ENCODE measurements around the gene SKAP1. TPM values are rescaled to one million over a fixed set of nuclear protein-coding genes. Genes with fewer than 3 reads are reported as not detected.

SKAP1 gene
- total RNA-seq, 1 donor from 2014 or later = not detected

DNA sequence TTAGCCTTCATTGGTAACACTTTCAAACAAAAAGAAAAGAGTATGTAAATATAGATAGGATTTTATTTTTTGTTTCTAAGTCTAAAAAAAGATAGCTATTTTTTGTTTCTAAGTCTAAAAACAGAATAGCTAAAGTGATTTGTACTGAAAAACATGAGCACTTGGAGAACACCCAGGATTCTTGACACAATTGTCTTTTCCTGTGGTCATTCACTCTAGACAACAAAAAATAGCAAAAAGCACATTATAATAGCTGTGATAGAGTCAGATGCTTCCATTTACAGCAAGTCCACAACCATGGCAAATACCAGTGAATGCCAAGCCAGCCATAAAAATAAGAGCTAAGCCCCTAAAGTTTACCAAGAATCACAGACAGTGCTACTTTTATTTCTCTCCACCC, 36.7 kb downstream of the SKAP1 start:
- FAIRE-seq (no peak), DNase-seq (ENCODE audit: low read depth) (no peak)
- TF ChIP-seq, protein P1, sequence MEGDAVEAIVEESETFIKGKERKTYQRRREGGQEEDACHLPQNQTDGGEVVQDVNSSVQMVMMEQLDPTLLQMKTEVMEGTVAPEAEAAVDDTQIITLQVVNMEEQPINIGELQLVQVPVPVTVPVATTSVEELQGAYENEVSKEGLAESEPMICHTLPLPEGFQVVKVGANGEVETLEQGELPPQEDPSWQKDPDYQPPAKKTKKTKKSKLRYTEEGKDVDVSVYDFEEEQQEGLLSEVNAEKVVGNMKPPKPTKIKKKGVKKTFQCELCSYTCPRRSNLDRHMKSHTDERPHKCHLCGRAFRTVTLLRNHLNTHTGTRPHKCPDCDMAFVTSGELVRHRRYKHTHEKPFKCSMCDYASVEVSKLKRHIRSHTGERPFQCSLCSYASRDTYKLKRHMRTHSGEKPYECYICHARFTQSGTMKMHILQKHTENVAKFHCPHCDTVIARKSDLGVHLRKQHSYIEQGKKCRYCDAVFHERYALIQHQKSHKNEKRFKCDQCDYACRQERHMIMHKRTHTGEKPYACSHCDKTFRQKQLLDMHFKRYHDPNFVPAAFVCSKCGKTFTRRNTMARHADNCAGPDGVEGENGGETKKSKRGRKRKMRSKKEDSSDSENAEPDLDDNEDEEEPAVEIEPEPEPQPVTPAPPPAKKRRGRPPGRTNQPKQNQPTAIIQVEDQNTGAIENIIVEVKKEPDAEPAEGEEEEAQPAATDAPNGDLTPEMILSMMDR (IDR thresholded peaks at IDR 0.05; ENCODE audit: insufficient read depth, low read length, severe bottlenecking) = no peak
- Histone ChIP-seq H3K36me3 (ENCODE audit: control insufficient read depth, insufficient read depth, low read length) (no peaks in the 10 kb centered on the region), H3K27me3 (ENCODE audit: control insufficient read depth, insufficient read depth, low read length) (peaks cover 2% of the 10 kb centered on the region), H3K4me3 (ENCODE audit: low read depth, low read length) (no peak overlapping the region)

DNA sequence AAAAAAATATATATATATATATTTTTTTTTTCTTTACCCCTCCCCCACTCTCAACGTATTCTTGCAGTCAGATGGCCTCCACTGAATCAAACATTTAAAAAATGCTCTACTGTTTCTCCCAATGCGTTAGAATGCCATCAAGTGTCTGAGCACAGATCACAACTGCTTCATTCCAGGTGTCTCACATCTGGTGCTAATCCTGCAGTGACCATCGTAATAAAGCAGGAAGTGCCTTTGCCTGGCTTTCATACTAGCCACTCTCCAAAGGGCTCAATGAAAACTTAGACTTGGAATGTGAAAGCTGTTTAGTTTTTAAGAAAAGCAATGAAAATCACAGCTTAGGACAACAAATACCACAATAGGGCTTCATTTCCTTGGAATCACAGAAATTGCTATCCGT, 37.2 kb downstream of the SKAP1 start:
- DNase-seq (ENCODE audit: low read depth) = no peak
- Histone ChIP-seq H3K36me3 (ENCODE audit: control insufficient read depth, insufficient read depth, low read length) (no peaks in the 10 kb centered on the region), H3K4me3 (ENCODE audit: low read depth, low read length) (no peak overlapping the region), H3K27me3 (ENCODE audit: control insufficient read depth, insufficient read depth, low read length) (peaks cover 2% of the 10 kb centered on the region)
- TF ChIP-seq, protein P1 (IDR thresholded peaks at IDR 0.05; ENCODE audit: insufficient read depth, low read length, severe bottlenecking) = no peak
- FAIRE-seq = no peak

DNA sequence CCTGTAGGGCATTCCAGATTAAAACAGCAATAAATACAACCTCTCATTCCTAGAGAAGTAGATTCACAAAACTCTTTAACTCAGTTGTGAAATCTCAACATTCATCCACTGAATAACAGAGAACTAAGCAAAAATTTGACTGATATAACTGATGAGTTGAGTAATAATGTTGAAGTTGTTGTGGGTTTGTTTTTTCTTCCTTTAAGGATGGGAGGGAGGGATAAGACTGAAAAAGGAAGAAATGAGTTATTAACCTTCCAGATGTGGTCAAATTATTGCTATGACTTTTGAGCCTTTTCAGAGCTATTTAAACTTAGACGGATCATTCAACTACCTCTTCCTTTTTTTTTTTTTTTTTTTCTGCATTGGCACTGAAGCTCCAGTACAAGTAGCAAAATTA, 38.6 kb downstream of the SKAP1 start:
- H3K4me3 ChIP-seq (ENCODE audit: low read depth, low read length) = no peak overlapping the region
- DNase-seq (ENCODE audit: low read depth) (no peak), FAIRE-seq (no peak)
- TF ChIP-seq, protein P1 (IDR thresholded peaks at IDR 0.05; ENCODE audit: insufficient read depth, low read length, severe bottlenecking) = no peak
- peaks cover 2% of the 10 kb centered on the region for H3K27me3 ChIP-seq (ENCODE audit: control insufficient read depth, insufficient read depth, low read length)
- no peaks in the 10 kb centered on the region for H3K36me3 ChIP-seq (ENCODE audit: control insufficient read depth, insufficient read depth, low read length)

DNA sequence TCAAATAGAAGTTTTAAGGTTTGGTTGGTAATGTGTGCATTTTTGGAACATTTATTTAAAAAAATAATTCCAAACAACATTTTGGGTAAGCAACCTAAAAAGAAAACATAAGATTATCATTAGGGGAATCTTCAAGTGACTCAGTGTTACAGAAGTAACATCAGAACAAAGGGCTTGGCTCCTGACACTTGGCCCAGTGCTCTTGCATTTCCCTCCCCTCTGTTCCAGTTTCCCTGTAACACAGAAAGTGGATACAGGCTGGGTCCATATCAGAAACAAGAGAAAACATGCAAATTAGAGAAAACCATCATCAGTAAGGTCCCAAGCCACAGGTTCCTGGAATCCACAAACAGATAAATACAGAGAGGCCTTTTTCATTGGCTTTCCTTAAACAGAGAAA, 40.1 kb downstream of the SKAP1 start:
- Histone ChIP-seq H3K36me3 (ENCODE audit: control insufficient read depth, insufficient read depth, low read length) (no peaks in the 10 kb centered on the region), H3K27me3 (ENCODE audit: control insufficient read depth, insufficient read depth, low read length) (peaks cover 7% of the 10 kb centered on the region), H3K4me3 (ENCODE audit: low read depth, low read length) (no peak overlapping the region)
- DNase-seq (ENCODE audit: low read depth) (no peak), FAIRE-seq (no peak)
- TF ChIP-seq, protein P1 (IDR thresholded peaks at IDR 0.05; ENCODE audit: insufficient read depth, low read length, severe bottlenecking) = no peak

DNA sequence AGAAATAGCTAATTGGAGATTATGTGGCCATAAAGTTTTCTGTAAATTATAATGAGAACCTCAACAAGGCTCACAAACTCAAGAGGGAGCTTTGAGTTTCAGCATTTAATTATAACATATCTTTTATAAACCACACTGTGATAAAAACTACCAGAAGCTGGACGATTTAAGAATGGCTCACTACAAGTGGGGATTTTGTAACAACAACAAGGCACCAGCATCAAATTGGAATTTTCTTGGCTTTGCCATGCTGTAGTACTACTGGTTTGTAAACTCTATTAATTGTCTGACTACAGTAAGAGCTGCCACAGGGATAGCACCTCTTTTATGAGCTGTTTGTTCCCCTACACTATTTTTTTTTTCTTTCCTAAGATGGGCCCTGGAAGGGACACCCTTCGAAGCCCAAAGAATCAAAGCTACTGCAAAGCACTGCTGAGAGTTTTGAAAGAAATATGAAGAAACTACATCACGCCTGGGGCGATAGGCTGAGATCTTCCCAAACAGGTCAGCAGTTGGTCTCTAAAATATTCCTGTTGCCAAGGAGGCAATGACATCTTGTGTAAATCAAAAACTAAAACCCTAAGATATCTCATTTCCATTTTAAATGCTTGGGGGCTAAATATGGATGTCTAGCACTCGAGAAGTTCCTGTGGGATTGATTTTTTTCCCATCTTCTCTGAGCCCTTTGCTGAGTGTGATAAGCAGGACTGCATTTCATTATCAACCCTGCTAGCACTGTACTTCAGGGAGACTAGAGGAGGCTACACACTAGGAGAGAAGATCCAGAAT, 40.9 kb downstream of the SKAP1 start:
- H3K27me3 ChIP-seq (ENCODE audit: control insufficient read depth, insufficient read depth, low read length) = peaks cover 8% of the 10 kb centered on the region
- no peaks in the 10 kb centered on the region for H3K36me3 ChIP-seq (ENCODE audit: control insufficient read depth, insufficient read depth, low read length)
- FAIRE-seq (no peak), DNase-seq (ENCODE audit: low read depth) (no peak)
- no peak overlapping the region for H3K4me3 ChIP-seq (ENCODE audit: low read depth, low read length)
- TF ChIP-seq, protein P1 (IDR thresholded peaks at IDR 0.05; ENCODE audit: insufficient read depth, low read length, severe bottlenecking) = no peak

DNA sequence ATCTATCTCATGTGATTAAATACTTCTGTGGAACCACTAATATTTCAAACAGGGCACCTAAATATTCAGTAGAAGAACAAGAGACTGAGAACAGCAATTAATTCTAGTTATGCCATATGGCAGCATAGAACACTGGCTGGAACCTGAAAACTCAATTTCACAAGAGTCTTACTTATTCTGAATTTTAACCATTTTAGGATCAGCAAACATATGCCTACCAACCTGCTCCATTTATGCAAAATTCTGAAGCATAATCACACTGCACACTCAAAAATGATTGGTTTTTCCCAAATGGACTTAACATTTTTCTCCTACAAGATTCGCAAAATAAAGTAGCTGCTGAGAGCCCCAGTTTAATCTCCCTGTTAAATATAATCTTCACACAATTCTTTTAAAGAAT, 43.2 kb downstream of the SKAP1 start:
- TF ChIP-seq, protein P1 (IDR thresholded peaks at IDR 0.05; ENCODE audit: insufficient read depth, low read length, severe bottlenecking) = no peak
- no peak for DNase-seq (ENCODE audit: low read depth)
- peaks cover 12% of the 10 kb centered on the region for H3K27me3 ChIP-seq (ENCODE audit: control insufficient read depth, insufficient read depth, low read length)
- no peak overlapping the region for H3K4me3 ChIP-seq (ENCODE audit: low read depth, low read length)
- FAIRE-seq = no peak
- no peaks in the 10 kb centered on the region for H3K36me3 ChIP-seq (ENCODE audit: control insufficient read depth, insufficient read depth, low read length)

Data from bronchial epithelial cell (primary cell).